Measurements from ENCODE around the gene CKS1B. TPM values are rescaled to one million over a fixed set of nuclear protein-coding genes. Genes with fewer than 3 reads are reported as not detected.
A peak's percentile ranks its signal among the peaks of the same experiment; 100 is the strongest.

The CKS1B gene
- total RNA-seq, 3 donors from 2014 or later: 26.8 to 52.4 (median 29.3) TPM

GRCh38 chr1:154953611-154954038, 20.9 kb upstream of the CKS1B start:
- H3K36me3 ChIP-seq (ENCODE audit: low read depth): no peaks in the 10 kb centered on the region
- peaks cover 39% of the 10 kb centered on the region for H3K4me1 ChIP-seq (ENCODE audit: low read depth)
- TF ChIP-seq CTCF (IDR thresholded peaks at IDR 0.05): no peak
- ATAC-seq: no peak
- intact Hi-C loops (cut with DNase I, micrococcal nuclease): no loop called here
- DNase-seq: no peak
- no peaks in the 10 kb centered on the region for H3K9me3 ChIP-seq
- no peak overlapping the region for H3K4me3 ChIP-seq

GRCh38 chr1:154954541-154954940, 19.9 kb upstream of the CKS1B start:
- H3K4me1 ChIP-seq (ENCODE audit: low read depth): peaks cover 39% of the 10 kb centered on the region
- no peaks in the 10 kb centered on the region for H3K36me3 ChIP-seq (ENCODE audit: low read depth)
- ATAC-seq (no peak), DNase-seq (no peak)
- H3K9me3 ChIP-seq: no peaks in the 10 kb centered on the region
- H3K4me3 ChIP-seq: no peak overlapping the region
- intact Hi-C loops (cut with DNase I, micrococcal nuclease): no loop called here
- no peak for TF ChIP-seq CTCF (IDR thresholded peaks at IDR 0.05)

GRCh38 chr1:154955039-154955717, 19.3 kb upstream of the CKS1B start:
- H3K9me3 ChIP-seq: no peaks in the 10 kb centered on the region
- peak overlapping the region; percentile 22 for H3K4me3 ChIP-seq
- no peaks in the 10 kb centered on the region for H3K36me3 ChIP-seq (ENCODE audit: low read depth)
- no peak for TF ChIP-seq CTCF (IDR thresholded peaks at IDR 0.05)
- intact Hi-C loops (cut with DNase I, micrococcal nuclease): no loop called here
- DNase-seq: peak; percentile 59 to 85 (median 71)
- peaks cover 39% of the 10 kb centered on the region for H3K4me1 ChIP-seq (ENCODE audit: low read depth)
- peak; percentile 80 for ATAC-seq

- peak within 1 kb of the TSS; percentile 22 for H3K4me3 ChIP-seq
- no peaks in the 10 kb centered on the region for H3K9me3 ChIP-seq
- ATAC-seq (peak; percentile 87), DNase-seq (peak; percentile 62 to 92 (median 64))
- H3K36me3 ChIP-seq (ENCODE audit: low read depth): no peaks in the 10 kb centered on the region
- TF ChIP-seq CTCF (IDR thresholded peaks at IDR 0.05): no peak
- intact Hi-C loops (cut with DNase I, micrococcal nuclease): no loop called here
- H3K4me1 ChIP-seq (ENCODE audit: low read depth): peaks cover 46% of the 10 kb centered on the region
Measured at GRCh38 chr1:154955718-154956543, 18.6 kb upstream of the CKS1B start, which contains the start of gene PBXIP1. PBXIP1 (minus strand) TSS chr1:154956099; CDS start chr1:154953721, 2,378 bp downstream.

- H3K4me3 ChIP-seq: peak overlapping the region; percentile 22
- no peak for TF ChIP-seq CTCF (IDR thresholded peaks at IDR 0.05)
- H3K9me3 ChIP-seq: no peaks in the 10 kb centered on the region
- DNase-seq (peak in 2 of 3 donors; percentile 47 to 48), ATAC-seq (no peak)
- no peaks in the 10 kb centered on the region for H3K36me3 ChIP-seq (ENCODE audit: low read depth)
- H3K4me1 ChIP-seq (ENCODE audit: low read depth): peaks cover 42% of the 10 kb centered on the region
- intact Hi-C loops (cut with DNase I, micrococcal nuclease): no loop called here
Measured at GRCh38 chr1:154956544-154956941, 17.9 kb upstream of the CKS1B start.
